Measurements from ENCODE around the gene TMEM69. TPM values are rescaled to one million over a fixed set of nuclear protein-coding genes. Genes with fewer than 3 reads are reported as not detected.
A peak's percentile ranks its signal among the peaks of the same experiment; 100 is the strongest.

Gene TMEM69
- total RNA-seq, 1 donor from 2014 or later = 15.1 TPM

GRCh38 chr1:45647248-45648021 lies 40.5 kb upstream of the TMEM69 start:
- H3K4me1 Mint-ChIP-seq (ENCODE audit: low read depth) = peaks cover 17% of the 10 kb centered on the region
- H3K9me3 Mint-ChIP-seq (ENCODE audit: low read depth) = no peaks in the 10 kb centered on the region
- no peak overlapping the region for H3K4me3 Mint-ChIP-seq (ENCODE audit: unreplicated experiment)
- TF ChIP-seq CTCF (IDR thresholded peaks at IDR 0.05) = no peak
- H3K27me3 Mint-ChIP-seq (ENCODE audit: low read depth) = no peaks in the 10 kb centered on the region
- peaks cover 10% of the 10 kb centered on the region for H3K36me3 Mint-ChIP-seq (ENCODE audit: low read depth)
- peak overlapping the region; percentile 51 for H3K27ac Mint-ChIP-seq (ENCODE audit: unreplicated experiment)
- no peak for DNase-seq (ENCODE audit: low spot score)

GRCh38 chr1:45654540-45655280 lies 33.3 kb upstream of the TMEM69 start:
- Mint-ChIP-seq H3K27me3 (ENCODE audit: low read depth) (no peaks in the 10 kb centered on the region), H3K27ac (ENCODE audit: unreplicated experiment) (no peak overlapping the region), H3K9me3 (ENCODE audit: low read depth) (no peaks in the 10 kb centered on the region), H3K4me3 (ENCODE audit: unreplicated experiment) (no peak overlapping the region), H3K36me3 (ENCODE audit: low read depth) (peaks cover 33% of the 10 kb centered on the region), H3K4me1 (ENCODE audit: low read depth) (no peaks in the 10 kb centered on the region)
- TF ChIP-seq CTCF (IDR thresholded peaks at IDR 0.05) = no peak
- no peak for DNase-seq (ENCODE audit: low spot score)

- H3K4me1 Mint-ChIP-seq (ENCODE audit: low read depth) = no peaks in the 10 kb centered on the region
- TF ChIP-seq CTCF (IDR thresholded peaks at IDR 0.05) = no peak
- H3K27ac Mint-ChIP-seq (ENCODE audit: unreplicated experiment) = no peak overlapping the region
- no peak for DNase-seq (ENCODE audit: low spot score)
- no peaks in the 10 kb centered on the region for H3K27me3 Mint-ChIP-seq (ENCODE audit: low read depth)
- peaks cover 28% of the 10 kb centered on the region for H3K36me3 Mint-ChIP-seq (ENCODE audit: low read depth)
- no peak overlapping the region for H3K4me3 Mint-ChIP-seq (ENCODE audit: unreplicated experiment)
- no peaks in the 10 kb centered on the region for H3K9me3 Mint-ChIP-seq (ENCODE audit: low read depth)
These were observed 31.3 kb upstream of the TMEM69 start for GRCh38 chr1:45656573-45657226.

- H3K27me3 Mint-ChIP-seq (ENCODE audit: low read depth) = no peaks in the 10 kb centered on the region
- no peak for TF ChIP-seq CTCF (IDR thresholded peaks at IDR 0.05)
- H3K36me3 Mint-ChIP-seq (ENCODE audit: low read depth) = peaks cover 24% of the 10 kb centered on the region
- no peak overlapping the region for H3K27ac Mint-ChIP-seq (ENCODE audit: unreplicated experiment)
- H3K9me3 Mint-ChIP-seq (ENCODE audit: low read depth) = no peaks in the 10 kb centered on the region
- H3K4me1 Mint-ChIP-seq (ENCODE audit: low read depth) = peaks cover 2% of the 10 kb centered on the region
- DNase-seq (ENCODE audit: low spot score) = no peak
- no peak overlapping the region for H3K4me3 Mint-ChIP-seq (ENCODE audit: unreplicated experiment)
These were observed 29.8 kb upstream of the TMEM69 start for GRCh38 chr1:45658171-45658570.

GRCh38 chr1:45659222-45659621 lies 28.8 kb upstream of the TMEM69 start:
- H3K27me3 Mint-ChIP-seq (ENCODE audit: low read depth) = no peaks in the 10 kb centered on the region
- H3K27ac Mint-ChIP-seq (ENCODE audit: unreplicated experiment) = no peak overlapping the region
- DNase-seq (ENCODE audit: low spot score) = no peak
- H3K36me3 Mint-ChIP-seq (ENCODE audit: low read depth) = peaks cover 25% of the 10 kb centered on the region
- no peaks in the 10 kb centered on the region for H3K9me3 Mint-ChIP-seq (ENCODE audit: low read depth)
- no peak overlapping the region for H3K4me3 Mint-ChIP-seq (ENCODE audit: unreplicated experiment)
- H3K4me1 Mint-ChIP-seq (ENCODE audit: low read depth) = peaks cover 6% of the 10 kb centered on the region
- no peak for TF ChIP-seq CTCF (IDR thresholded peaks at IDR 0.05)
